Endothelial cell of umbilical vein (primary cell): ENCODE results near the gene MVP. TPM values are rescaled to one million over a fixed set of nuclear protein-coding genes. Genes with fewer than 3 reads are reported as not detected.
A peak's percentile ranks its signal among the peaks of the same experiment; 100 is the strongest.

Experiments
- BruUV-seq: library from RNA; stranded (reverse); fragments of 400-500 nt; replicated peaks from 2 replicates; lab custom pipeline; 2021; lab: Mats Ljungman, UMichigan
- CTCF ChIA-PET: fragments of 300-600, 350-600 bp; sonication (Branson Sonifier 250); formaldehyde crosslinking; loops from one replicate; lab custom pipeline; 2021; ENCODE audit warnings: antibody characterized with exemption, inconsistent platforms; lab: Charles Lee
- POLR2A ChIA-PET: fragments of 300-600, 350-600 bp; sonication (Branson Sonifier 250); formaldehyde crosslinking; loops from one replicate; lab custom pipeline; 2021; ENCODE audit warnings: antibody characterized with exemption, inconsistent platforms; lab: Charles Lee
- DNase-seq: peaks from one replicate; pipeline ENCODE4 v3.0.0-alpha.2; 2011; ENCODE audit warnings: low read depth, low spot score
- FAIRE-seq: peaks from 2 replicates; lab custom pipeline; 2011; peaks lifted over from hg19 to GRCh38; lab: Jason Lieb, UNC
- H2AFZ ChIP-seq: 2 replicates; pipeline ENCODE4 v1.6.0; 2012; ENCODE audit warnings: low read depth, low read length, control low read depth, inconsistent platforms
- H3K27ac ChIP-seq: 2 replicates; pipeline ENCODE4 v1.5.1; 2011; ENCODE audit warnings: low read depth, mild to moderate bottlenecking, control low read depth, low read length, moderate library complexity; ENCODE audit not compliant: insufficient read depth
- H3K27me3 ChIP-seq, 2 experiments: 2 replicates each; pipeline versions ENCODE4 v1.6.0 to v1.6.1; 2011; ENCODE audit warnings: low read length in 2 of 2, mixed read lengths in 1 of 2; ENCODE audit not compliant: control insufficient read depth in 2 of 2, insufficient read depth in 2 of 2
- H3K36me3 ChIP-seq, 2 experiments: 2 replicates in 1 of 2; 3 replicates in 1 of 2; pipeline ENCODE4 v1.5.1; 2011; ENCODE audit warnings: low read length in 2 of 2, mild to moderate bottlenecking in 1 of 2, moderate library complexity in 1 of 2; ENCODE audit not compliant: control insufficient read depth in 2 of 2, insufficient read depth in 2 of 2; ENCODE audit errors: extremely low read depth in 1 of 2
- H3K4me1 ChIP-seq: 3 replicates; pipeline ENCODE4 v1.5.1; 2011; ENCODE audit warnings: mild to moderate bottlenecking, low read length; ENCODE audit not compliant: control insufficient read depth, insufficient read depth; ENCODE audit errors: extremely low read depth
- H3K4me2 ChIP-seq: 2 replicates; pipeline ENCODE4 v1.6.1; 2011; ENCODE audit warnings: low read length, control low read depth, mixed read lengths; ENCODE audit not compliant: insufficient read depth
- H3K4me3 ChIP-seq, 3 experiments: fragments of 200-600 bp in 1 of 3; sonication (generic), shearing (Covaris generic) in 1 of 3; replicated peaks in 1 of 3; 2 replicates each; pipeline ENCODE4 v1.5.1; 2011 to 2016; ENCODE audit warnings: control low read depth in 3 of 3, low read length in 3 of 3, mild to moderate bottlenecking in 2 of 3, inconsistent platforms in 1 of 3, low read depth in 1 of 3, moderate library complexity in 1 of 3; ENCODE audit not compliant: insufficient read depth in 1 of 3
- H3K79me2 ChIP-seq: 2 replicates; pipeline ENCODE4 v1.6.0; 2012; ENCODE audit warnings: low read length, inconsistent platforms; ENCODE audit not compliant: control insufficient read depth, insufficient read depth
- H3K9ac ChIP-seq: replicated peaks from 2 replicates; pipeline ENCODE3; 2011; ENCODE audit warnings: low read length, control low read depth; ENCODE audit not compliant: insufficient read depth; ENCODE audit errors: extremely low read depth
- H3K9me1 ChIP-seq: replicated peaks from 3 replicates; pipeline ENCODE4 v1.6.0; 2011; ENCODE audit warnings: mild to moderate bottlenecking, low read length; ENCODE audit not compliant: control insufficient read depth, insufficient read depth; ENCODE audit errors: extremely low read depth
- H3K9me3 ChIP-seq: replicated peaks from 2 replicates; pipeline ENCODE4 v1.5.1; 2012; ENCODE audit warnings: low read length, inconsistent platforms; ENCODE audit not compliant: control insufficient read depth, insufficient read depth
- H4K20me1 ChIP-seq: replicated peaks from 2 replicates; pipeline ENCODE3; 2011; ENCODE audit warnings: mild to moderate bottlenecking, low read length; ENCODE audit not compliant: control insufficient read depth, insufficient read depth; ENCODE audit errors: extremely low read depth
- EZH2 ChIP-seq: IDR thresholded peaks from 2 replicates; pipeline ENCODE4 v1.6.1; 2012; ENCODE audit warnings: borderline replicate concordance, low read depth, mild to moderate bottlenecking, moderate library complexity, low read length, inconsistent platforms; ENCODE audit not compliant: severe bottlenecking
- FOS ChIP-seq: IDR thresholded peaks from 2 replicates; pipeline ENCODE4 v1.6.1; 2011; ENCODE audit warnings: mild to moderate bottlenecking, low read length, moderate library complexity, borderline replicate concordance; ENCODE audit not compliant: insufficient read depth
- GATA2 ChIP-seq: IDR thresholded peaks from 2 replicates; pipeline ENCODE4 v1.7.0; 2011; ENCODE audit warnings: low read depth, mild to moderate bottlenecking, moderate library complexity, mixed read lengths, low read length; ENCODE audit not compliant: insufficient read length, insufficient read depth
- JUN ChIP-seq: IDR thresholded peaks from 2 replicates; pipeline ENCODE4 v1.6.1; 2011; ENCODE audit warnings: borderline replicate concordance, low read depth; ENCODE audit not compliant: insufficient read length, insufficient read depth
- MYC ChIP-seq: IDR thresholded peaks from one replicate; pipeline ENCODE4 v1.6.1; 2011; ENCODE audit warnings: mild to moderate bottlenecking, low read depth, low read length
- POLR2A ChIP-seq: IDR thresholded peaks from 2 replicates; pipeline ENCODE4 v1.6.1; 2012; ENCODE audit warnings: low read depth, mild to moderate bottlenecking, control low read depth, low read length
- POLR2AphosphoS5 ChIP-seq: IDR thresholded peaks from 2 replicates; pipeline ENCODE4 v1.6.1; 2012; ENCODE audit warnings: low read depth, mild to moderate bottlenecking, control low read depth, low read length, moderate library complexity; ENCODE audit not compliant: insufficient read depth
- dilution Hi-C: fragments of 300-500 bp; cut with MboI; formaldehyde crosslinking; loops from one replicate; pipeline ENCODE4 v1.15.0; 2019; ENCODE audit warnings: low sequenced_read_pairs; ENCODE audit not compliant: extremely low pct_ligation_motif_present
- intact Hi-C: fragments of 100-400 bp; cut with micrococcal nuclease; formaldehyde crosslinking; loops from one replicate; pipeline ENCODE4 v1.10.0; 2022
- polyA plus RNA-seq, 4 experiments: library from polyadenylated mRNA; depleted of rRNA in 3 of 4; stranded (reverse) in 3 of 4; unstranded in 1 of 4; fragments of >200 nt; gene quantifications; 2 replicates each; pipeline versions ENCODE4 v1.2.1 to v1.2.3, GENCODE V29; 2011 to 2012; ENCODE audit warnings: missing spikeins in 1 of 4
- total RNA-seq: library from RNA; stranded (reverse); gene quantifications from 2 replicates; pipeline ENCODE4 v1.2.3, GENCODE V29; 2021
- TF ChIP-seq, protein P1 (sequence below), 2 donors: IDR thresholded peaks; 1 replicate in 1 of 2; 2 replicates in 1 of 2; pipeline ENCODE4 v1.5.1; 2011; ENCODE audit warnings: low read length in 2 of 2, mild to moderate bottlenecking in 2 of 2, moderate library complexity in 2 of 2, control low read depth in 1 of 2, inconsistent platforms in 1 of 2, low read depth in 1 of 2; ENCODE audit not compliant: insufficient read depth in 1 of 2; ENCODE audit errors: extremely low read depth in 1 of 2
- TF ChIP-seq, protein P2 (sequence below): IDR thresholded peaks from 2 replicates; pipeline ENCODE4 v1.6.1; 2011; ENCODE audit not compliant: insufficient read depth, insufficient read length

The MVP gene
- total and polyA plus RNA-seq, 2 donors (not counting 3 experiments of a cell fraction or from before 2014, with no cell fraction given) = 49.8 to 118 TPM

DNA sequence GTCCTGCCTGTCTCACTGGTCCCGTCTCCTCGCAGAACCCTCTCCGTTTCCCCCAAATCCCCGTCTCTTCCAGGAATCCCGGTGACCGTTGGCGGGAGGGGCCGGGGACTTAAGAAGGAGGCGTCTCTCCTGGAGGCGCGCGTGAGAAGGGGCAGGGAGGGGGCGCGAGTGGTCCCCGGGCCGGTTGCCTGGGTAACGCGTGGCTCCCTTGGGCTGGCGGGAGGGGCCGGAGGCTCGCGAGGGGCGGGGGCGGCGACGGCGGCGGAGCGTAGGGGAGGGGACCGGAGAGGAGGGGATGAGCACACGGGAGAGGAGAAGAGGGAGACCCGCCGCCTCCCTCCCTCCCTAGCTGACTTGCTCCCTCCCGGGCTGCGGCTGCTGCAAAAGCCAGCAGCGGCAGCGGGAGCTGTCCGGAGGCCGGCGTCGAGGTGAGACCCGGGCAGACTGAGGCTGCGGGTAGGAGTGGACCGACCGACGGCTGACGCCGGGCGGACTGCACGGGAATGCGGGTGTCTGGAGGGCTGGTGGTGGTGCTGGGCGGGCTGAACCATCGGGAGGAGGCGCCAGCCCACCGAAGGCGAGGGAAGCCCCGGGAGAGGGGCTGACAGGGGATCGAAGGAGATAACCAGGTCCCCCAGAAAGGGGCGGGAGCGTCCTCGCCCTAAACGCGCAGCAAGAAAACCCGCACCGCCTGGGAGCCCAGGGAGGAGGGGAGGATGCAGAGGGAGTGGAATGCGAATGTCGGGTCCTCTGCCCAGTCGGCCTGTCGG, 8.2 kb upstream of the MVP start, which contains the start of gene PRRT2:
Gene PRRT2, plus strand, starts transcription at position 298 of the 770 bp plus-strand sequence. CDS start 862 bp downstream, outside the sequence.
- ChIA-PET CTCF (interaction anchor here (0.6 to 4.0 kb wide), 3 partner anchors 36 to 111 kb away, joined by 3 to 29 read pairs (median 4); no protein-coding TSS in a partner anchor), POLR2A (no interaction called here)
- no TSS peak for BruUV-seq
- H4K20me1 ChIP-seq = no peaks in the 10 kb centered on the region
- peak within 1 kb of the TSS; percentile 64 for H2AFZ ChIP-seq
- peaks cover 33% of the 10 kb centered on the region for H3K79me2 ChIP-seq
- FAIRE-seq = peak; percentile 69
- no peaks in the 10 kb centered on the region for H3K27me3 ChIP-seq
- peaks cover 0 to 14% of the 10 kb centered on the region in 2 experiments for H3K36me3 ChIP-seq
- H3K4me2 ChIP-seq = peak within 1 kb of the TSS; percentile 85
- no peak for TF ChIP-seq EZH2
- H3K27ac ChIP-seq = peak within 1 kb of the TSS; percentile 35
- peak within 1 kb of the TSS; percentile 36 for H3K9ac ChIP-seq
- H3K4me1 ChIP-seq = peaks cover 50% of the 10 kb centered on the region
- intact Hi-C loops = loop anchor here (1.0 to 2.0 kb wide), 2 partner anchors 51 to 184 kb away; partner anchors contain the start of genes CDIPT and INO80E
- dilution Hi-C loops = no loop called here
- DNase-seq = peak; percentile 55
- H3K9me1 ChIP-seq = no peaks in the 10 kb centered on the region
- H3K4me3 ChIP-seq = peak within 1 kb of the TSS; percentile 39 to 49 (median 46)
- H3K9me3 ChIP-seq = no peaks in the 10 kb centered on the region

DNA sequence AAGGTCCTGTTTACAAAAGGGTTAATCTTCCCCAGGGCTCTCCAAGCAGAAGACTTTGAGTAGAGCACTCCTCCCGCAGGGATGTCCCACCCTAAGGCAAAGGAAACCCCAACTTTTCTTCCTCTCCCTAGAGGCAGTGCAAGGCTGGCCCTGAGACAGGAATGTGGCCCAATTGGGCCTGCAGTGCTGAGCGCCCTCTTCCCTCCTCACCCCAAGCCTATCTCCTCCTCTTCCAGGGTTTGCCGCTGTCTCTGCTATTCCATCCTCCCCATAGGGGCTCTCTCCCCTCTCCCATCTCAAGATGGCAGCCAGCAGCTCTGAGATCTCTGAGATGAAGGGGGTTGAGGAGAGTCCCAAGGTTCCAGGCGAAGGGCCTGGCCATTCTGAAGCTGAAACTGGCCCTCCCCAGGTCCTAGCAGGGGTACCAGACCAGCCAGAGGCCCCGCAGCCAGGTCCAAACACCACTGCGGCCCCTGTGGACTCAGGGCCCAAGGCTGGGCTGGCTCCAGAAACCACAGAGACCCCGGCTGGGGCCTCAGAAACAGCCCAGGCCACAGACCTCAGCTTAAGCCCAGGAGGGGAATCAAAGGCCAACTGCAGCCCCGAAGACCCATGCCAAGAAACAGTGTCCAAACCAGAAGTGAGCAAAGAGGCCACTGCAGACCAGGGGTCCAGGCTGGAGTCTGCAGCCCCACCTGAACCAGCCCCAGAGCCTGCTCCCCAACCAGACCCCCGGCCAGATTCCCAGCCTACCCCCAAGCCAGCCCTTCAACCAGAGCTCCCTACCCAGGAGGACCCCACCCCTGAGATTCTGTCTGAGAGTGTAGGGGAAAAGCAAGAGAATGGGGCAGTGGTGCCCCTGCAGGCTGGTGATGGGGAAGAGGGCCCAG, 7.3 kb upstream of the MVP start:
- ChIA-PET POLR2A (no interaction called here), CTCF (interaction anchor here (1.0 to 4.0 kb wide), 2 partner anchors 35 to 112 kb away, joined by 3 to 29 read pairs; no protein-coding TSS in a partner anchor)
- TF ChIP-seq JUN (no peak), EZH2 (no peak), GATA2 (no peak), FOS (no peak), POLR2A (no peak), MYC (no peak), POLR2AphosphoS5 (no peak)
- TF ChIP-seq, protein P1, sequence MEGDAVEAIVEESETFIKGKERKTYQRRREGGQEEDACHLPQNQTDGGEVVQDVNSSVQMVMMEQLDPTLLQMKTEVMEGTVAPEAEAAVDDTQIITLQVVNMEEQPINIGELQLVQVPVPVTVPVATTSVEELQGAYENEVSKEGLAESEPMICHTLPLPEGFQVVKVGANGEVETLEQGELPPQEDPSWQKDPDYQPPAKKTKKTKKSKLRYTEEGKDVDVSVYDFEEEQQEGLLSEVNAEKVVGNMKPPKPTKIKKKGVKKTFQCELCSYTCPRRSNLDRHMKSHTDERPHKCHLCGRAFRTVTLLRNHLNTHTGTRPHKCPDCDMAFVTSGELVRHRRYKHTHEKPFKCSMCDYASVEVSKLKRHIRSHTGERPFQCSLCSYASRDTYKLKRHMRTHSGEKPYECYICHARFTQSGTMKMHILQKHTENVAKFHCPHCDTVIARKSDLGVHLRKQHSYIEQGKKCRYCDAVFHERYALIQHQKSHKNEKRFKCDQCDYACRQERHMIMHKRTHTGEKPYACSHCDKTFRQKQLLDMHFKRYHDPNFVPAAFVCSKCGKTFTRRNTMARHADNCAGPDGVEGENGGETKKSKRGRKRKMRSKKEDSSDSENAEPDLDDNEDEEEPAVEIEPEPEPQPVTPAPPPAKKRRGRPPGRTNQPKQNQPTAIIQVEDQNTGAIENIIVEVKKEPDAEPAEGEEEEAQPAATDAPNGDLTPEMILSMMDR (IDR thresholded peaks at IDR 0.05; ENCODE audit: extremely low read depth in 1 of 2, insufficient read depth in 1 of 2, low read depth in 1 of 2, low read length in 2 of 2) = no peak
- TF ChIP-seq, protein P2, sequence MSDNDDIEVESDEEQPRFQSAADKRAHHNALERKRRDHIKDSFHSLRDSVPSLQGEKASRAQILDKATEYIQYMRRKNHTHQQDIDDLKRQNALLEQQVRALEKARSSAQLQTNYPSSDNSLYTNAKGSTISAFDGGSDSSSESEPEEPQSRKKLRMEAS = no peak
- no peak overlapping the region for H3K9ac ChIP-seq
- no peak overlapping the region for H2AFZ ChIP-seq
- H3K79me2 ChIP-seq = peaks cover 28% of the 10 kb centered on the region
- FAIRE-seq (no peak), DNase-seq (no peak)
- dilution Hi-C loops = no loop called here
- H3K9me1 ChIP-seq = no peaks in the 10 kb centered on the region
- H3K4me1 ChIP-seq = peaks cover 52% of the 10 kb centered on the region
- H3K27me3 ChIP-seq = no peaks in the 10 kb centered on the region
- no TSS peak for BruUV-seq
- H3K36me3 ChIP-seq = peaks cover 0 to 14% of the 10 kb centered on the region in 2 experiments
- H3K27ac ChIP-seq = no peak overlapping the region
- H3K4me2 ChIP-seq = peak overlapping the region; percentile 43
- intact Hi-C loops = no loop called here
- H3K4me3 ChIP-seq = no peak overlapping the region
- H4K20me1 ChIP-seq = no peaks in the 10 kb centered on the region
- no peaks in the 10 kb centered on the region for H3K9me3 ChIP-seq
